Tibial nerve (tissue), 4 donors: ENCODE results near the gene PCDHGB3. TPM values are rescaled to one million over a fixed set of nuclear protein-coding genes. Genes with fewer than 3 reads are reported as not detected.
"Not testable (repeated sequence)": the region's sequence is repeated elsewhere in the genome, so short reads cannot be mapped to it uniquely, and the experiment has no call there.

Experiments used
- DNase-seq, 2 donors: peaks; one replicate each; pipeline ENCODE4 v3.0.0-alpha.2; 2019; ENCODE audit warnings: low spot score in 2 of 2
- H3K27ac ChIP-seq, 4 donors: fragments of 200-600 bp; sonication (generic) in 3 of 4; one replicate each; pipeline ENCODE4 v1.5.1; 2017 to 2019; ENCODE audit warnings: mild to moderate bottlenecking in 1 of 4
- H3K27me3 ChIP-seq, 2 donors: fragments of 200-600 bp; sonication (generic) in 1 of 2; one replicate each; pipeline versions ENCODE4 v1.5.1 to v1.6.0; 2017 to 2019
- H3K36me3 ChIP-seq, 3 donors: fragments of 200-600 bp; sonication (generic); one replicate each; pipeline ENCODE4 v1.5.1; 2018 to 2019
- H3K4me1 ChIP-seq, 4 donors: fragments of 200-600 bp; sonication (generic) in 3 of 4; one replicate each; pipeline ENCODE4 v1.5.1; 2017 to 2019
- H3K4me3 ChIP-seq, 4 donors: fragments of 200-600 bp; sonication (generic) in 3 of 4; one replicate each; pipeline ENCODE4 v1.5.1; 2017 to 2019; ENCODE audit warnings: mild to moderate bottlenecking in 1 of 4, moderate library complexity in 1 of 4
- H3K9me3 ChIP-seq, 4 donors: fragments of 200-600 bp; sonication (generic) in 3 of 4; one replicate each; pipeline ENCODE4 v1.5.1; 2017 to 2019
- EP300 ChIP-seq, 2 donors: sonication (generic); formaldehyde crosslinking; IDR thresholded peaks; one replicate each; pipeline ENCODE4 v1.6.1; 2017; ENCODE audit warnings: antibody characterized with exemption in 2 of 2, mild to moderate bottlenecking in 1 of 2
- POLR2A ChIP-seq, 2 donors: fragments of 450-650 bp; IDR thresholded peaks; one replicate each; pipeline ENCODE4 v1.6.1; 2017; ENCODE audit warnings: antibody characterized with exemption in 2 of 2, mild to moderate bottlenecking in 2 of 2, moderate library complexity in 2 of 2
- WGBS, 2 donors: methylation state at CpG; one replicate each; pipeline ENCODE4 v1.1.5; 2018; 5-methylcytosine and 5-hydroxymethylcytosine counted together
- total RNA-seq, 4 donors: library from RNA; depleted of rRNA; stranded (reverse); fragments of >200 nt; gene quantifications; one replicate each; pipeline ENCODE4 v1.1.0, GENCODE V29; 2016
- TF ChIP-seq, protein P1 (sequence below), 5 experiments: fragments of 200-600 bp in 3 of 5; fragments of 450-650 bp in 2 of 5; sonication (generic) in 3 of 5; IDR thresholded peaks; one replicate each; pipeline ENCODE4 v1.5.1; 2016 to 2019; ENCODE audit warnings: antibody characterized with exemption in 5 of 5, mild to moderate bottlenecking in 3 of 5, moderate library complexity in 2 of 5

The PCDHGB3 gene
- total RNA-seq, 4 donors from 2014 or later: 7.8 to 12.4 (median 10.1) TPM

DNA sequence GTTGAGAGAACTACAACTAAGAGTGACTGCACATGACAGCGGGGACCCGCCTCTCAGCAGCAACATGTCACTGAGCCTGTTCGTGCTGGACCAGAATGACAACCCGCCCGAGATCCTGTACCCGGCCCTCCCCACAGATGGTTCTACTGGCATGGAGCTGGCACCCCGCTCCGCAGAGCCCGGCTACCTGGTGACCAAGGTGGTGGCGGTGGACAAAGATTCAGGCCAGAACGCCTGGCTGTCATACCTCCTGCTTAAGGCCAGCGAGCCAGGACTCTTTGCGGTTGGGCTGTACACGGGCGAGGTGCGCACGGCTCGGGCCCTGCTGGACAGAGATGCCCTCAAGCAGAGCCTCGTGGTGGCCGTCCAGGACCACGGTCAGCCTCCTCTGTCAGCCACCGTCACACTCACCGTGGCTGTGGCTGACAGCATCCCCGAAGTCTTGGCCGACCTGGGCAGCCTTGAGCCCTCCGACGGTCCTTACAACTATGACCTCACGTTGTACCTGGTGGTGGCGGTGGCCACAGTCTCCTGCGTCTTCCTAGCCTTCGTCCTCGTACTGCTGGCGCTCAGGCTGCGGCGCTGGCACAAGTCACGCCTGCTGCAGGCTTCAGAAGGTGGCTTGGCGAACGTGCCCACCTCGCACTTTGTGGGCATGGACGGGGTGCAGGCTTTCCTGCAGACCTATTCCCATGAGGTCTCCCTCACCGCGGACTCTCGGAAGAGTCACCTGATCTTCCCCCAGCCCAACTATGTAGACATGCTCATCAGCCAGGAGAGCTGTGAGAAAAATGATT is 14.6 kb downstream of the PCDHGB3 start:
- H3K27ac ChIP-seq: no peak overlapping the region
- peaks cover 0 to 97% (median 48%) of the 10 kb centered on the region in 4 donors for H3K9me3 ChIP-seq
- H3K4me3 ChIP-seq: no peak overlapping the region
- H3K27me3 ChIP-seq: no peaks in the 10 kb centered on the region
- H3K36me3 ChIP-seq: peaks cover 0 to 45% (median 0%) of the 10 kb centered on the region in 3 donors
- 47 to 58% methylated on average over 34 to 37 of the region's 43 CpGs for WGBS, 2 donors
- DNase-seq: no peak
- no peak for TF ChIP-seq POLR2A (IDR thresholded peaks at IDR 0.05)
- H3K4me1 ChIP-seq: no peaks in the 10 kb centered on the region

DNA sequence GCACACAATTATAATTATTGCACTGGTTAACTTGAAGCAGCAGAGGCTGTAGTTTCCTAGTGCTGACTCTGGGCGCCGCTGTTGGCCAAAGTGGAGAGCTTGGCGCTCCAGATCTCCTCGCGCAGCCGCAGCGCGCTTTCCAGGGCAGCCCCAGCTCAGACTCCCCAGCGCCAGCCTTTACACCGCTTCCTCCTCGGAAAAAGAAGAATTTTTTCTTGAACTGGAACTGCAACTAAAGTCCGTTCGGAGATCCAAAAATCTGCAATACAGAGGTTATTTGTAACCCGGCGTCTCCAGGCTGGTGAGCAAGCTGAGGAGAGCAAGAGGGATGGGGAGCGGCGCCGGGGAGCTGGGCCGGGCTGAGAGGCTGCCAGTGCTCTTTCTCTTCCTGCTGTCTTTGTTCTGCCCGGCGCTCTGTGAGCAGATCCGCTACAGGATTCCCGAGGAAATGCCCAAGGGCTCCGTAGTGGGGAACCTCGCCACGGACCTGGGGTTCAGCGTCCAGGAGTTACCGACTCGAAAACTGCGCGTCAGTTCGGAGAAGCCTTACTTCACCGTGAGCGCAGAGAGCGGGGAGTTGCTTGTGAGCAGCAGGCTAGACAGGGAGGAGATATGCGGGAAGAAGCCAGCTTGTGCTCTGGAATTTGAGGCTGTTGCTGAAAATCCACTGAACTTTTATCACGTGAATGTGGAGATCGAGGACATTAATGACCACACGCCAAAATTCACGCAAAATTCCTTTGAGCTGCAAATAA is 17.7 kb downstream of the PCDHGB3 start, which contains the start of gene PCDHGB4:
Gene PCDHGB4 (plus strand): TSS at position 142 of the 755 bp plus-strand sequence. CDS start 187 bp downstream, at position 329.
- Histone ChIP-seq H3K9me3 (peaks cover 3 to 97% (median 50%) of the 10 kb centered on the region in 4 donors), H3K36me3 (peaks cover 0 to 48% (median 0%) of the 10 kb centered on the region in 3 donors)
- 10 to 11% methylated on average over 23 to 24 of the region's 40 CpGs for whole genome bisulfite sequencing, 2 donors
- DNase-seq, H3K27me3 ChIP-seq, H3K4me1 ChIP-seq, H3K4me3 ChIP-seq, H3K27ac ChIP-seq: not testable (repeated sequence)
- TF ChIP-seq, protein P1, sequence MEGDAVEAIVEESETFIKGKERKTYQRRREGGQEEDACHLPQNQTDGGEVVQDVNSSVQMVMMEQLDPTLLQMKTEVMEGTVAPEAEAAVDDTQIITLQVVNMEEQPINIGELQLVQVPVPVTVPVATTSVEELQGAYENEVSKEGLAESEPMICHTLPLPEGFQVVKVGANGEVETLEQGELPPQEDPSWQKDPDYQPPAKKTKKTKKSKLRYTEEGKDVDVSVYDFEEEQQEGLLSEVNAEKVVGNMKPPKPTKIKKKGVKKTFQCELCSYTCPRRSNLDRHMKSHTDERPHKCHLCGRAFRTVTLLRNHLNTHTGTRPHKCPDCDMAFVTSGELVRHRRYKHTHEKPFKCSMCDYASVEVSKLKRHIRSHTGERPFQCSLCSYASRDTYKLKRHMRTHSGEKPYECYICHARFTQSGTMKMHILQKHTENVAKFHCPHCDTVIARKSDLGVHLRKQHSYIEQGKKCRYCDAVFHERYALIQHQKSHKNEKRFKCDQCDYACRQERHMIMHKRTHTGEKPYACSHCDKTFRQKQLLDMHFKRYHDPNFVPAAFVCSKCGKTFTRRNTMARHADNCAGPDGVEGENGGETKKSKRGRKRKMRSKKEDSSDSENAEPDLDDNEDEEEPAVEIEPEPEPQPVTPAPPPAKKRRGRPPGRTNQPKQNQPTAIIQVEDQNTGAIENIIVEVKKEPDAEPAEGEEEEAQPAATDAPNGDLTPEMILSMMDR (IDR thresholded peaks at IDR 0.05): peak in 2 of 5 experiments; percentile 17 to 29

DNA sequence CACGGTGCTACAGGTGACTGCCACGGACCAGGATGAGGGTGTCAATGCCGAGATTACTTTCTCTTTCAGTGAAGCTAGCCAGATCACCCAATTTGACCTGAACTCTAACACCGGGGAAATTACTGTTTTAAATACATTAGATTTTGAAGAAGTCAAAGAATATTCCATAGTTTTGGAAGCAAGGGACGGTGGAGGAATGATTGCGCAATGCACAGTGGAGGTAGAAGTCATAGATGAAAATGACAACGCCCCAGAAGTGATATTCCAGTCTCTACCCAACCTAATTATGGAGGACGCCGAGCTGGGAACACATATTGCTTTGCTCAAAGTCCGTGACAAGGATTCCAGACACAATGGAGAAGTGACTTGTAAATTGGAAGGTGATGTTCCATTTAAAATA is 18.6 kb downstream of the PCDHGB3 start:
- 53 to 58% methylated on average over 10 of the region's 10 CpGs for WGBS, 2 donors

DNA sequence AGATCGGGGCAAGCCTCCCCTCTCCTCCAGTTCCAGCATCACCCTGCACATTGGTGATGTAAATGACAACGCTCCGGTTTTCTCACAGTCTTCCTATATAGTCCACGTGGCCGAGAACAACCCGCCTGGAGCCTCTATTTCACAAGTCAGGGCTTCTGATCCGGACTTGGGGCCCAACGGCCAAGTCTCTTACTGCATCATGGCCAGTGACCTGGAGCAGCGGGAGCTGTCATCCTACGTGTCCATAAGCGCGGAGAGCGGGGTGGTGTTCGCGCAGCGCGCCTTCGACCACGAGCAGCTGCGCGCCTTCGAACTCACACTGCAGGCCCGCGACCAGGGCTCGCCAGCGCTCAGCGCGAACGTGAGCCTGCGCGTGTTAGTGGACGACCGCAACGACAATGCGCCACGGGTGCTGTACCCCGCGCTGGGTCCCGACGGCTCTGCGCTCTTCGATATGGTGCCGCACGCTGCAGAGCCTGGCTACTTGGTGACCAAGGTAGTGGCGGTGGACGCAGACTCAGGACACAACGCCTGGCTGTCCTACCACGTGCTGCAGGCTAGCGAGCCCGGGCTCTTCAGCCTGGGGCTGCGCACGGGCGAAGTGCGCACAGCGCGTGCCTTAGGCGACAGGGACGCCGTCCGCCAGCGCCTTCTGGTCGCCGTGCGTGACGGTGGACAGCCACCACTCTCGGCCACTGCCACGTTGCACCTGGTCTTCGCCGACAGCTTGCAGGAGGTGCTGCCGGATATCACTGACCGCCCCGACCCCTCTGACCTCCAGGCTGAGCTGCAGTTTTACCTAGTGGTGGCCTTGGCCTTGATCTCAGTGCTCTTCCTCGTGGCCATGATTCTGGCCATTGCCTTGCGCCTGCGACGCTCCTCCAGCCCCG is 19.4 kb downstream of the PCDHGB3 start:
- TF ChIP-seq, protein P1 (IDR thresholded peaks at IDR 0.05): no peak
- Histone ChIP-seq H3K4me1 (no peaks in the 10 kb centered on the region), H3K27ac (no peak overlapping the region), H3K9me3 (peaks cover 8 to 97% (median 52%) of the 10 kb centered on the region in 4 donors), H3K36me3 (peaks cover 0 to 43% (median 0%) of the 10 kb centered on the region in 3 donors), H3K27me3 (no peaks in the 10 kb centered on the region), H3K4me3 (no peak overlapping the region)
- 42% methylated on average over 51 to 76 of the region's 77 CpGs for whole genome bisulfite sequencing, 2 donors
- DNase-seq: no peak

More for the DNA sequence above, 18.6 kb downstream of the PCDHGB3 start:
- H3K4me3 ChIP-seq: no peak overlapping the region
- DNase-seq: no peak
- H3K27me3 ChIP-seq: no peaks in the 10 kb centered on the region
- H3K4me1 ChIP-seq: no peaks in the 10 kb centered on the region
- H3K27ac ChIP-seq: no peak overlapping the region
- H3K36me3 ChIP-seq: peaks cover 0 to 46% (median 0%) of the 10 kb centered on the region in 3 donors
- TF ChIP-seq POLR2A (IDR thresholded peaks at IDR 0.05) (no peak), EP300 (IDR thresholded peaks at IDR 0.05) (no peak)
- TF ChIP-seq, protein P1 (IDR thresholded peaks at IDR 0.05): no peak
- H3K9me3 ChIP-seq: peaks cover 7 to 97% (median 52%) of the 10 kb centered on the region in 4 donors
